HepG2 (cell line): ENCODE data around the gene ZFP69B. TPM values are rescaled to one million over a fixed set of nuclear protein-coding genes. Genes with fewer than 3 reads are reported as not detected.

ENCODE experiments used
- ARID5B ChIP-seq: IDR thresholded peaks from 2 replicates; pipeline ENCODE4 v1.4.0; 2020; ENCODE audit warnings: mild to moderate bottlenecking, missing genetic modification reagents
- CREM ChIP-seq, 2 experiments: sonication (generic) in 1 of 2; formaldehyde crosslinking in 1 of 2; IDR thresholded peaks; 2 replicates each; pipeline versions ENCODE4 v1.4.0 to v1.6.1; 2016 to 2020; ENCODE audit warnings: antibody characterized with exemption in 1 of 2, mild to moderate bottlenecking in 1 of 2, missing genetic modification reagents in 1 of 2
- FOXA3 ChIP-seq: IDR thresholded peaks from 2 replicates; pipeline ENCODE4 v1.6.1; 2016; ENCODE audit warnings: missing genetic modification reagents, missing compliant biosample characterization
- HOXA7 ChIP-seq: sonication (generic); formaldehyde crosslinking; IDR thresholded peaks from 2 replicates; pipeline ENCODE4 v1.8.1; 2022; ENCODE audit warnings: mild to moderate bottlenecking, missing genetic modification reagents, moderate library complexity
- KAT7 ChIP-seq: IDR thresholded peaks from 2 replicates; pipeline ENCODE4 v1.6.1; 2018; ENCODE audit warnings: borderline replicate concordance, missing compliant biosample characterization
- LRRFIP1 ChIP-seq: sonication (generic); formaldehyde crosslinking; conservative IDR thresholded peaks from 2 replicates; pipeline ENCODE4 v1.4.0; 2020; ENCODE audit warnings: missing genetic modification reagents
- NCOA1 ChIP-seq: sonication (generic); formaldehyde crosslinking; IDR thresholded peaks from 2 replicates; pipeline ENCODE4 v1.9.0; 2021; ENCODE audit warnings: missing genetic modification reagents
- NCOR1 ChIP-seq: fragments of 200-600 bp; sonication (generic); IDR thresholded peaks from 2 replicates; pipeline ENCODE4 v1.7.0; 2017; ENCODE audit warnings: antibody characterized with exemption, low read length, borderline replicate concordance
- PAWR ChIP-seq: sonication (generic); formaldehyde crosslinking; IDR thresholded peaks from 2 replicates; pipeline ENCODE4 v1.4.0; 2020; ENCODE audit warnings: missing genetic modification reagents, mild to moderate bottlenecking, borderline replicate concordance
- PCBP2 ChIP-seq: fragments of 200-400 bp; formaldehyde crosslinking; optimal IDR thresholded peaks from 2 replicates; pipeline ENCODE3; 2018; ENCODE audit warnings: low read length, low read depth; ENCODE audit not compliant: poor library complexity, severe bottlenecking
- PHB2 ChIP-seq: fragments of 450-650 bp; IDR thresholded peaks from 2 replicates; pipeline ENCODE4 v1.6.1; 2018; ENCODE audit not compliant: partially characterized antibody
- PRMT3 ChIP-seq: sonication (generic); formaldehyde crosslinking; IDR thresholded peaks from 2 replicates; pipeline ENCODE4 v1.8.1; 2022; ENCODE audit warnings: low read depth, mild to moderate bottlenecking, moderate library complexity, missing genetic modification reagents, borderline replicate concordance
- RBFOX2 ChIP-seq: fragments of 200-400 bp; formaldehyde crosslinking; IDR thresholded peaks from 2 replicates; pipeline ENCODE4 v1.6.1; 2017; ENCODE audit warnings: low read depth, mild to moderate bottlenecking, low read length
- REPIN1 ChIP-seq: sonication (generic); formaldehyde crosslinking; IDR thresholded peaks from 2 replicates; pipeline ENCODE4 v1.8.0; 2022; ENCODE audit warnings: missing genetic modification reagents, low read depth, mild to moderate bottlenecking, borderline replicate concordance
- RNF219 ChIP-seq: sonication (generic); formaldehyde crosslinking; IDR thresholded peaks from 2 replicates; pipeline ENCODE4 v1.5.0; 2020; ENCODE audit warnings: mild to moderate bottlenecking, missing genetic modification reagents
- ZNF343 ChIP-seq: sonication (generic); formaldehyde crosslinking; IDR thresholded peaks from 2 replicates; pipeline ENCODE4 v1.4.0; 2020; ENCODE audit warnings: mild to moderate bottlenecking, missing genetic modification reagents
- ZNF747 ChIP-seq: sonication (generic); formaldehyde crosslinking; IDR thresholded peaks from 2 replicates; pipeline ENCODE4 v1.8.1; 2023; ENCODE audit warnings: missing genetic modification reagents, mild to moderate bottlenecking, borderline replicate concordance
- ZNF816 ChIP-seq: sonication (generic); formaldehyde crosslinking; IDR thresholded peaks from 2 replicates; pipeline ENCODE4 v1.8.0; 2022; ENCODE audit warnings: missing genetic modification reagents, mild to moderate bottlenecking, borderline replicate concordance
- ZZZ3 ChIP-seq: sonication (generic); formaldehyde crosslinking; IDR thresholded peaks from 2 replicates; pipeline ENCODE4 v1.4.0; 2020; ENCODE audit warnings: missing genetic modification reagents, mild to moderate bottlenecking, borderline replicate concordance
- polyA plus RNA-seq, 8 experiments: library from polyadenylated mRNA; depleted of rRNA in 3 of 8; stranded (reverse) in 7 of 8; unstranded in 1 of 8; fragments of >200 nt; fragmentation: Illumina TruSeq in 4 of 8; extraction: Trizol in 4 of 8; gene quantifications; 2 replicates each; pipeline versions ENCODE4 v1.2.1 to v1.2.3, GENCODE V29; 2011 to 2016; ENCODE audit warnings: low read depth in 4 of 8, missing spikeins in 1 of 8, mixed read lengths in 1 of 8; ENCODE audit not compliant: insufficient read depth in 1 of 8
- total RNA-seq, 5 experiments: library from RNA; depleted of rRNA; stranded (reverse); fragments of >200 nt; fragmentation: Illumina TruSeq; extraction: Trizol; gene quantifications; 2 replicates each; pipeline ENCODE4 v1.2.3, GENCODE V29; 2016; ENCODE audit warnings: low read depth in 1 of 5

Gene ZFP69B
- total and polyA plus RNA-seq, 2 of the 13 experiments (the other 11 are each of a cell fraction or from before 2014, with no cell fraction given): 4.6 to 7.7 TPM

- TF ChIP-seq RNF219 (CRISPR knock-in tag) (0 out of 2 replicates have a peak, but pooled peaks have one; percentile 70), ZNF747 (CRISPR knock-in tag) (peak; percentile 57; the same call in 1 of the 2 replicates), ZNF816 (CRISPR knock-in tag) (peak; percentile 93), HOXA7 (CRISPR knock-in tag) (no peak), REPIN1 (CRISPR knock-in tag) (peak; percentile 74; the same call in 1 of the 2 replicates), ARID5B (CRISPR knock-in tag) (peak; percentile 62), NCOA1 (peak; percentile 89; the same call in 1 of the 2 replicates), RBFOX2 (peak; percentile 93), PHB2 (no peak), PCBP2 (no peak), CREM (IDR thresholded peaks at IDR 0.05) (no peak), CREM (CRISPR knock-in tag; IDR thresholded peaks at IDR 0.05) (no peak), FOXA3 (CRISPR knock-in tag) (0 out of 2 replicates have a peak, but pooled peaks have one; percentile 19), PAWR (no peak), LRRFIP1 (no peak), NCOR1 (no peak), PRMT3 (CRISPR knock-in tag) (no peak), KAT7 (CRISPR knock-in tag) (peak; percentile 79; the same call in 1 of the 2 replicates), ZZZ3 (peak; percentile 82; the same call in 1 of the 2 replicates), ZNF343 (CRISPR knock-in tag) (peak; percentile 71; the same call in 1 of the 2 replicates)
These were observed 58.4 kb downstream of the ZFP69B start, which contains the start of gene EXO5 (continued) for GRCh38 chr1:40508375-40509341.
